Karpas-422 (cell line): ENCODE data around the gene PRCD. TPM values are rescaled to one million over a fixed set of nuclear protein-coding genes. Genes with fewer than 3 reads are reported as not detected.

Experiments used
- DNase-seq: peaks from one replicate; pipeline ENCODE4 v3.0.0-alpha.2; 2015
- H2AFZ ChIP-seq: fragments of 200-600 bp; sonication (generic); 2 replicates; pipeline ENCODE4 v1.6.1; 2014; ENCODE audit warnings: antibody characterized with exemption, low read length, mixed read lengths
- H3K27ac ChIP-seq: fragments of 200-600 bp; sonication (generic); 2 replicates; pipeline ENCODE4 v1.5.1; 2014; ENCODE audit warnings: mild to moderate bottlenecking, low read length, moderate library complexity
- H3K27me3 ChIP-seq: fragments of 200-600 bp; sonication (generic); 2 replicates; pipeline ENCODE4 v1.6.1; 2014; ENCODE audit warnings: low read length, mixed read lengths
- H3K36me3 ChIP-seq: fragments of 200-600 bp; sonication (generic); 2 replicates; pipeline ENCODE4 v1.6.1; 2014; ENCODE audit warnings: low read length, mixed read lengths; ENCODE audit not compliant: insufficient read depth
- H3K4me1 ChIP-seq: fragments of 200-600 bp; sonication (generic); 2 replicates; pipeline ENCODE4 v1.6.1; 2014; ENCODE audit warnings: mild to moderate bottlenecking, low read length, mixed read lengths
- H3K4me2 ChIP-seq: fragments of 200-600 bp; sonication (generic); 2 replicates; pipeline ENCODE4 v1.6.1; 2014; ENCODE audit warnings: low read length, low read depth, mild to moderate bottlenecking; ENCODE audit not compliant: poor library complexity, severe bottlenecking
- H3K4me3 ChIP-seq: fragments of 200-600 bp; sonication (generic); 2 replicates; pipeline ENCODE4 v1.5.1; 2014; ENCODE audit warnings: mild to moderate bottlenecking, antibody characterized with exemption, low read length, mixed read lengths
- H3K79me2 ChIP-seq: fragments of 200-600 bp; sonication (generic); 2 replicates; pipeline ENCODE4 v1.6.1; 2014; ENCODE audit warnings: mild to moderate bottlenecking, low read length, mixed read lengths
- H3K9ac ChIP-seq: fragments of 200-600 bp; sonication (generic); 2 replicates; pipeline ENCODE4 v1.6.0; 2014; ENCODE audit warnings: low read length
- H3K9me2 ChIP-seq: fragments of 200-600 bp; sonication (generic), shearing (Covaris generic); replicated peaks from 2 replicates; pipeline ENCODE4 v1.6.0; 2014; ENCODE audit warnings: mild to moderate bottlenecking, low read length, moderate library complexity; ENCODE audit not compliant: insufficient read depth
- H3K9me3 ChIP-seq: fragments of 300-700, 200-600 bp; sonication (generic); 2 replicates; pipeline ENCODE4 v1.6.1; 2014; ENCODE audit warnings: low read length, mixed read lengths
- H4K20me1 ChIP-seq: fragments of 200-600 bp; sonication (generic); 2 replicates; pipeline ENCODE4 v1.6.1; 2014; ENCODE audit warnings: mild to moderate bottlenecking, antibody characterized with exemption, low read length, low read depth; ENCODE audit not compliant: insufficient read depth
- total RNA-seq: library from RNA; depleted of rRNA; stranded (reverse); fragments of >200 nt; shearing (Covaris generic); gene quantifications from 2 replicates; pipeline ENCODE4 v1.2.3, GENCODE V29; 2014; ENCODE audit warnings: low replicate concordance

Gene PRCD
- total RNA-seq, 1 experiment from 2014 or later: 0.37 TPM

- no peak for DNase-seq
- no peaks in the 10 kb centered on the region for H3K9me3 ChIP-seq
- peaks cover 34% of the 10 kb centered on the region for H3K4me1 ChIP-seq
- H3K4me3 ChIP-seq: no peak overlapping the region
- no peaks in the 10 kb centered on the region for H3K79me2 ChIP-seq
- no peak overlapping the region for H3K9ac ChIP-seq
- no peaks in the 10 kb centered on the region for H3K36me3 ChIP-seq
- no peak overlapping the region for H2AFZ ChIP-seq
- H3K4me2 ChIP-seq: no peak overlapping the region
- H3K27ac ChIP-seq: no peak overlapping the region
- no peaks in the 10 kb centered on the region for H3K27me3 ChIP-seq
- H4K20me1 ChIP-seq: peaks cover 13% of the 10 kb centered on the region; the same call in 1 of the 2 replicates
- H3K9me2 ChIP-seq: no peaks in the 10 kb centered on the region
Measured at GRCh38 chr17:76495663-76496400, 44.0 kb upstream of the PRCD start.

GRCh38 chr17:76496464-76496863 is 43.4 kb upstream of the PRCD start:
- Histone ChIP-seq H3K9me2 (no peaks in the 10 kb centered on the region), H3K4me2 (no peak overlapping the region), H2AFZ (no peak overlapping the region), H4K20me1 (peaks cover 13% of the 10 kb centered on the region; the same call in 1 of the 2 replicates), H3K27me3 (no peaks in the 10 kb centered on the region), H3K4me3 (no peak overlapping the region), H3K79me2 (no peaks in the 10 kb centered on the region), H3K36me3 (no peaks in the 10 kb centered on the region), H3K4me1 (peaks cover 38% of the 10 kb centered on the region), H3K9me3 (no peaks in the 10 kb centered on the region), H3K27ac (no peak overlapping the region), H3K9ac (no peak overlapping the region)
- DNase-seq: no peak

- Histone ChIP-seq H3K79me2 (no peaks in the 10 kb centered on the region), H3K27ac (no peak overlapping the region), H4K20me1 (peaks cover 13% of the 10 kb centered on the region; the same call in 1 of the 2 replicates), H3K27me3 (no peaks in the 10 kb centered on the region), H3K4me1 (peaks cover 36% of the 10 kb centered on the region), H2AFZ (no peak overlapping the region), H3K4me3 (no peak overlapping the region), H3K9me3 (no peaks in the 10 kb centered on the region), H3K36me3 (no peaks in the 10 kb centered on the region), H3K9ac (no peak overlapping the region), H3K4me2 (no peak overlapping the region), H3K9me2 (no peaks in the 10 kb centered on the region)
- no peak for DNase-seq
Measured at GRCh38 chr17:76497699-76497978, 42.2 kb upstream of the PRCD start.

GRCh38 chr17:76497979-76498875 is 41.6 kb upstream of the PRCD start:
- no peak overlapping the region for H3K4me2 ChIP-seq
- DNase-seq: no peak

GRCh38 chr17:76498876-76499251 is 41.0 kb upstream of the PRCD start:
- H3K4me3 ChIP-seq: no peak overlapping the region

More at GRCh38 chr17:76497979-76498875, 41.6 kb upstream of the PRCD start:
- no peaks in the 10 kb centered on the region for H3K9me2 ChIP-seq
- H3K27ac ChIP-seq: no peak overlapping the region
- H3K4me3 ChIP-seq: no peak overlapping the region
- no peaks in the 10 kb centered on the region for H3K79me2 ChIP-seq
- H3K9me3 ChIP-seq: no peaks in the 10 kb centered on the region
- no peak overlapping the region for H3K9ac ChIP-seq
- no peak overlapping the region for H2AFZ ChIP-seq
- no peaks in the 10 kb centered on the region for H3K27me3 ChIP-seq
- peaks cover 13% of the 10 kb centered on the region; the same call in 1 of the 2 replicates for H4K20me1 ChIP-seq
- peaks cover 30% of the 10 kb centered on the region for H3K4me1 ChIP-seq
- H3K36me3 ChIP-seq: no peaks in the 10 kb centered on the region

GRCh38 chr17:76499267-76499667 is 40.6 kb upstream of the PRCD start:
- Histone ChIP-seq H3K4me2 (no peak overlapping the region), H3K79me2 (no peaks in the 10 kb centered on the region), H3K9me3 (no peaks in the 10 kb centered on the region), H3K4me3 (no peak overlapping the region), H3K36me3 (no peaks in the 10 kb centered on the region), H3K9me2 (no peaks in the 10 kb centered on the region), H3K27me3 (no peaks in the 10 kb centered on the region), H3K27ac (no peak overlapping the region), H3K9ac (no peak overlapping the region), H2AFZ (no peak overlapping the region), H3K4me1 (peaks cover 24% of the 10 kb centered on the region), H4K20me1 (peaks cover 10% of the 10 kb centered on the region; the same call in 1 of the 2 replicates)
- no peak for DNase-seq

More at GRCh38 chr17:76498876-76499251, 41.0 kb upstream of the PRCD start:
- no peak overlapping the region for H2AFZ ChIP-seq
- H3K9me3 ChIP-seq: no peaks in the 10 kb centered on the region
- no peak for DNase-seq
- H3K36me3 ChIP-seq: no peaks in the 10 kb centered on the region
- no peaks in the 10 kb centered on the region for H3K27me3 ChIP-seq
- no peak overlapping the region for H3K4me2 ChIP-seq
- no peak overlapping the region for H3K9ac ChIP-seq
- H3K9me2 ChIP-seq: no peaks in the 10 kb centered on the region
- peaks cover 10% of the 10 kb centered on the region; the same call in 1 of the 2 replicates for H4K20me1 ChIP-seq
- H3K4me1 ChIP-seq: peaks cover 24% of the 10 kb centered on the region
- H3K79me2 ChIP-seq: no peaks in the 10 kb centered on the region
- no peak overlapping the region for H3K27ac ChIP-seq

GRCh38 chr17:76500074-76500746 is 39.6 kb upstream of the PRCD start:
- Histone ChIP-seq H3K4me3 (peak overlapping the region; percentile 68), H3K9me2 (no peaks in the 10 kb centered on the region)

GRCh38 chr17:76500747-76501017 is 39.2 kb upstream of the PRCD start:
- H2AFZ ChIP-seq: peak overlapping the region; percentile 86; the same call in 1 of the 2 replicates
- DNase-seq: no peak
- H4K20me1 ChIP-seq: peaks cover 7% of the 10 kb centered on the region; the same call in 1 of the 2 replicates
- H3K36me3 ChIP-seq: no peaks in the 10 kb centered on the region
- peaks cover 24% of the 10 kb centered on the region for H3K4me1 ChIP-seq
- no peaks in the 10 kb centered on the region for H3K79me2 ChIP-seq
- H3K9me3 ChIP-seq: no peaks in the 10 kb centered on the region
- peak overlapping the region; percentile 68 for H3K4me3 ChIP-seq
- H3K9ac ChIP-seq: peak overlapping the region; percentile 60
- peak overlapping the region; percentile 81 for H3K4me2 ChIP-seq
- no peaks in the 10 kb centered on the region for H3K9me2 ChIP-seq
- H3K27ac ChIP-seq: no peak overlapping the region
- H3K27me3 ChIP-seq: no peaks in the 10 kb centered on the region

More at GRCh38 chr17:76500074-76500746, 39.6 kb upstream of the PRCD start:
- H3K4me1 ChIP-seq: peaks cover 24% of the 10 kb centered on the region
- no peak overlapping the region for H2AFZ ChIP-seq
- H3K4me2 ChIP-seq: peak overlapping the region; percentile 81
- no peak for DNase-seq
- H3K27ac ChIP-seq: no peak overlapping the region
- peaks cover 10% of the 10 kb centered on the region; the same call in 1 of the 2 replicates for H4K20me1 ChIP-seq
- H3K36me3 ChIP-seq: no peaks in the 10 kb centered on the region
- no peaks in the 10 kb centered on the region for H3K79me2 ChIP-seq
- H3K9me3 ChIP-seq: no peaks in the 10 kb centered on the region
- no peaks in the 10 kb centered on the region for H3K27me3 ChIP-seq
- H3K9ac ChIP-seq: peak overlapping the region; percentile 60
